Loucy (cell line): ENCODE results near the gene GMEB2.

Experiments
- H2AFZ ChIP-seq: fragments of 200-600 bp; sonication (generic); 2 replicates; pipeline ENCODE4 v1.6.0; 2016; ENCODE audit warnings: antibody characterized with exemption, mild to moderate bottlenecking, low read length, moderate library complexity
- H3F3A ChIP-seq: fragments of 200-600 bp; 2 replicates; pipeline ENCODE4 v1.6.0; 2016; ENCODE audit warnings: antibody characterized with exemption, low read depth, mild to moderate bottlenecking
- H3K27me3 ChIP-seq: fragments of 200-600 bp; sonication (generic); 2 replicates; pipeline ENCODE4 v1.6.1; 2014; ENCODE audit warnings: low read length, mild to moderate bottlenecking; ENCODE audit not compliant: insufficient read depth, poor library complexity, severe bottlenecking
- H3K36me3 ChIP-seq: fragments of 200-600 bp; sonication (generic); 2 replicates; pipeline ENCODE4 v1.6.1; 2016; ENCODE audit warnings: low read length; ENCODE audit not compliant: insufficient read depth
- H3K4me1 ChIP-seq: fragments of 200-600 bp; sonication (generic); 2 replicates; pipeline ENCODE4 v1.5.1; 2014; ENCODE audit warnings: low read length, mild to moderate bottlenecking; ENCODE audit not compliant: insufficient read depth, poor library complexity, severe bottlenecking
- H3K4me2 ChIP-seq: fragments of 200-600 bp; sonication (generic); 2 replicates; pipeline ENCODE4 v1.6.0; 2014; ENCODE audit warnings: antibody characterized with exemption, low read length, low read depth, mild to moderate bottlenecking; ENCODE audit not compliant: poor library complexity, severe bottlenecking
- H3K4me3 ChIP-seq: fragments of 200-600 bp; sonication (generic); 2 replicates; pipeline ENCODE4 v1.5.1; 2014; ENCODE audit warnings: low read length, mild to moderate bottlenecking, mixed read lengths; ENCODE audit not compliant: poor library complexity, severe bottlenecking
- H3K79me2 ChIP-seq: fragments of 200-600 bp; sonication (generic); 2 replicates; pipeline ENCODE4 v1.6.1; 2014; ENCODE audit warnings: low read length; ENCODE audit not compliant: insufficient read depth
- H3K9ac ChIP-seq: fragments of 200-600 bp; sonication (generic); 2 replicates; pipeline ENCODE4 v1.6.0; 2014; ENCODE audit warnings: mild to moderate bottlenecking, low read depth, low read length, moderate library complexity; ENCODE audit not compliant: poor library complexity, severe bottlenecking
- H3K9me2 ChIP-seq: fragments of 200-600 bp; sonication (generic); replicated peaks from 2 replicates; pipeline ENCODE4 v1.6.1; 2016; ENCODE audit warnings: low read depth, low read length, mixed read lengths
- H3K9me3 ChIP-seq: fragments of 200-600 bp; sonication (generic); 2 replicates; pipeline ENCODE4 v1.6.1; 2014; ENCODE audit warnings: mild to moderate bottlenecking, antibody characterized with exemption, low read length, low read depth; ENCODE audit not compliant: insufficient read depth
- H4K20me1 ChIP-seq: fragments of 200-600 bp; sonication (generic); 2 replicates; pipeline ENCODE4 v1.6.0; 2014; ENCODE audit warnings: antibody characterized with exemption, low read length, mild to moderate bottlenecking; ENCODE audit not compliant: insufficient read depth, poor library complexity, severe bottlenecking
- CTCF ChIP-seq: fragments of 200-600 bp; sonication (generic); conservative IDR thresholded peaks from 2 replicates; pipeline ENCODE4 v1.5.1; 2014; ENCODE audit warnings: mild to moderate bottlenecking, antibody characterized with exemption, low read length
- EZH2phosphoT487 ChIP-seq: fragments of 200-600 bp; IDR thresholded peaks from 2 replicates; pipeline ENCODE4 v1.6.1; 2018; ENCODE audit warnings: antibody characterized with exemption, mild to moderate bottlenecking, moderate library complexity, borderline replicate concordance

GMEB2 gene

GRCh38 chr20:63579017-63579694 is 47.7 kb downstream of the GMEB2 start:
- Histone ChIP-seq H3K4me2 (no peak overlapping the region), H3K9ac (no peak overlapping the region), H3K9me2 (no peaks in the 10 kb centered on the region), H4K20me1 (no peaks in the 10 kb centered on the region), H3K9me3 (no peaks in the 10 kb centered on the region), H3K4me3 (no peak overlapping the region), H2AFZ (no peak overlapping the region), H3K79me2 (no peaks in the 10 kb centered on the region), H3K4me1 (peaks cover 6% of the 10 kb centered on the region), H3K36me3 (no peaks in the 10 kb centered on the region), H3K27me3 (no peaks in the 10 kb centered on the region), H3F3A (no peaks in the 10 kb centered on the region)
- TF ChIP-seq EZH2phosphoT487 (no peak), CTCF (no peak)

- TF ChIP-seq EZH2phosphoT487 (no peak), CTCF (peak; percentile 58)
- Histone ChIP-seq H3F3A (no peaks in the 10 kb centered on the region), H4K20me1 (no peaks in the 10 kb centered on the region), H3K79me2 (no peaks in the 10 kb centered on the region), H3K4me2 (no peak overlapping the region), H3K36me3 (no peaks in the 10 kb centered on the region), H3K9me2 (no peaks in the 10 kb centered on the region), H3K9me3 (no peaks in the 10 kb centered on the region), H3K4me1 (peaks cover 10% of the 10 kb centered on the region), H3K27me3 (no peaks in the 10 kb centered on the region), H3K4me3 (no peak overlapping the region), H2AFZ (no peak overlapping the region), H3K9ac (no peak overlapping the region)
Observed at GRCh38 chr20:63578224-63579016, 48.5 kb downstream of the GMEB2 start.

DNA sequence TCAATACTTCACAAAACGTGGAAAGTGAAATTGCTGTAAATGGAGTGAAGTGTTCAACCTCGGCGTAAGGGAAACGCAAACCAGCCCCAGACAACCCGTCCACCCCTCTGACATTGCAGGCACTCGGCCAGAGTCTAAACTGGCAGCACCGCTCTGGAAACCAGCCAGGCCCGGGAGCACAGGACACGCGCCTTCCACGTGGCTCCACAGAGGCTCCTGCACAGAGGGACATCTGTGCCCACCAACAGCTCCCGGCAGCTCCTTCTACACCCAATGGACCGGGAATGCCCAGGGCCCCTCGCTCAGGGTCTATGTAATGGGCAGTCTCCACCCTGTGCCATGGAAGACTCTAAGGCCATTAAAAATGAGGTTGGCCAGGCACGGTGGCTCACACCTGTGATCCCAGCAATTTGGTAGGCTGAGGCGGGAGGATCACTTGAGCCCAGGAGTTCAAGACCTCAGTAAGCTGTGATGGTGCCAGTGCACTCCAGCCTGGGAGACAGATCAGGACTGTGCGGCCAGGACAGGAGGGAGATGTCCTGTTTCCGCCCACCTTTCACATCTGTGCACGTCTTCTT is 49.5 kb downstream of the GMEB2 start:
- no peaks in the 10 kb centered on the region for H3K36me3 ChIP-seq
- H3K9ac ChIP-seq: no peak overlapping the region
- no peak for TF ChIP-seq CTCF
- no peak for TF ChIP-seq EZH2phosphoT487
- no peaks in the 10 kb centered on the region for H3K79me2 ChIP-seq
- no peaks in the 10 kb centered on the region for H4K20me1 ChIP-seq
- H3K4me2 ChIP-seq: no peak overlapping the region
- H3K9me3 ChIP-seq: no peaks in the 10 kb centered on the region
- no peak overlapping the region for H3K4me3 ChIP-seq
- H2AFZ ChIP-seq: no peak overlapping the region
- H3K4me1 ChIP-seq: peaks cover 16% of the 10 kb centered on the region
- H3K27me3 ChIP-seq: no peaks in the 10 kb centered on the region
- no peaks in the 10 kb centered on the region for H3K9me2 ChIP-seq
- H3F3A ChIP-seq: no peaks in the 10 kb centered on the region
